ENCODE results near the gene FXYD2.

The FXYD2 gene

GRCh38 chr11:117794135-117794534, 30.4 kb downstream of the FXYD2 start:
- Mint-ChIP-seq H3K4me3 (no peak overlapping the region), H3K9me3 (no peaks in the 10 kb centered on the region), H3K27ac (no peak overlapping the region), H3K36me3 (ENCODE audit: low read depth) (no peaks in the 10 kb centered on the region), H3K27me3 (peaks cover 65% of the 10 kb centered on the region), H3K4me1 (ENCODE audit: low read depth) (peaks cover 16% of the 10 kb centered on the region)
- DNase-seq = no peak

GRCh38 chr11:117793583-117793982, 31.0 kb downstream of the FXYD2 start:
- no peak for DNase-seq
- Mint-ChIP-seq H3K27me3 (peaks cover 61% of the 10 kb centered on the region), H3K4me3 (no peak overlapping the region), H3K27ac (no peak overlapping the region), H3K36me3 (ENCODE audit: low read depth) (no peaks in the 10 kb centered on the region), H3K4me1 (ENCODE audit: low read depth) (peaks cover 16% of the 10 kb centered on the region), H3K9me3 (no peaks in the 10 kb centered on the region)

GRCh38 chr11:117792992-117793391, 31.6 kb downstream of the FXYD2 start:
- Mint-ChIP-seq H3K27ac (no peak overlapping the region), H3K27me3 (peaks cover 57% of the 10 kb centered on the region), H3K4me3 (no peak overlapping the region), H3K9me3 (no peaks in the 10 kb centered on the region), H3K36me3 (ENCODE audit: low read depth) (no peaks in the 10 kb centered on the region), H3K4me1 (ENCODE audit: low read depth) (peaks cover 16% of the 10 kb centered on the region)
- no peak for DNase-seq

GRCh38 chr11:117792241-117792640, 32.3 kb downstream of the FXYD2 start:
- Mint-ChIP-seq H3K36me3 (ENCODE audit: low read depth) (no peaks in the 10 kb centered on the region), H3K27me3 (peaks cover 49% of the 10 kb centered on the region), H3K9me3 (no peaks in the 10 kb centered on the region), H3K4me3 (no peak overlapping the region), H3K4me1 (ENCODE audit: low read depth) (peaks cover 13% of the 10 kb centered on the region), H3K27ac (no peak overlapping the region)
- no peak for DNase-seq

- H3K9me3 Mint-ChIP-seq = no peaks in the 10 kb centered on the region
- H3K27me3 Mint-ChIP-seq = peaks cover 46% of the 10 kb centered on the region
- DNase-seq = no peak
- H3K4me1 Mint-ChIP-seq (ENCODE audit: low read depth) = peaks cover 3% of the 10 kb centered on the region
- H3K27ac Mint-ChIP-seq = no peak overlapping the region
- H3K4me3 Mint-ChIP-seq = no peak overlapping the region
- H3K36me3 Mint-ChIP-seq (ENCODE audit: low read depth) = no peaks in the 10 kb centered on the region
Observed at GRCh38 chr11:117790279-117790678, 34.3 kb downstream of the FXYD2 start.

GRCh38 chr11:117789241-117789640, 35.3 kb downstream of the FXYD2 start:
- no peaks in the 10 kb centered on the region for H3K9me3 Mint-ChIP-seq
- no peaks in the 10 kb centered on the region for H3K4me1 Mint-ChIP-seq (ENCODE audit: low read depth)
- H3K27ac Mint-ChIP-seq = no peak overlapping the region
- H3K4me3 Mint-ChIP-seq = no peak overlapping the region
- peaks cover 36% of the 10 kb centered on the region for H3K27me3 Mint-ChIP-seq
- H3K36me3 Mint-ChIP-seq (ENCODE audit: low read depth) = no peaks in the 10 kb centered on the region
- DNase-seq = no peak

- no peaks in the 10 kb centered on the region for H3K4me1 Mint-ChIP-seq (ENCODE audit: low read depth)
- peaks cover 16% of the 10 kb centered on the region for H3K27me3 Mint-ChIP-seq
- no peaks in the 10 kb centered on the region for H3K36me3 Mint-ChIP-seq (ENCODE audit: low read depth)
Observed at GRCh38 chr11:117786135-117786870, 38.2 kb downstream of the FXYD2 start.

DNA sequence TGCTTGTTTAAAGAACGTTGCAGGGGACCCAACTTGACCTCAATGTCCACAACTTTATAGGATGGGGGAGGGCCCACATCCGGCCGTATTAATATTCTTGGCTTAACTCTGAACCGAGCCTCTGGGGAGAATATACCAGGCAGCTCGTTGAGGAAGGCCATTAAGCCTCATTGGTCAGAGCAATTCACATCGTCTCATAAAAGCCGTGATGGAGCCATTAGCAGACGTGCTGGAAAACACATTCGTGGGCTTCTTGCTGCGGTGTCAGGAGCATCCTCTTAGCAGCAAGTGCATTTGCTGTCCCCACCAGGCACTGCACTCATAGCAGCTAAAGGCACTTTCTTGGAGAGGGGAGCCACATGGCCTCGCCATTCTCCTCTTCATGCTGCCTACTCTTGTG, 42.4 kb downstream of the FXYD2 start:
- H3K27me3 Mint-ChIP-seq = peaks cover 14% of the 10 kb centered on the region
- H3K36me3 Mint-ChIP-seq (ENCODE audit: low read depth) = no peaks in the 10 kb centered on the region
- H3K9me3 Mint-ChIP-seq = no peaks in the 10 kb centered on the region
- H3K4me3 Mint-ChIP-seq = no peak overlapping the region
- H3K27ac Mint-ChIP-seq = no peak overlapping the region
- no peak for DNase-seq
- H3K4me1 Mint-ChIP-seq (ENCODE audit: low read depth) = no peaks in the 10 kb centered on the region

More at GRCh38 chr11:117786135-117786870, 38.2 kb downstream of the FXYD2 start:
- Mint-ChIP-seq H3K4me3 (no peak overlapping the region), H3K9me3 (no peaks in the 10 kb centered on the region), H3K27ac (no peak overlapping the region)
- no peak for DNase-seq

DNA sequence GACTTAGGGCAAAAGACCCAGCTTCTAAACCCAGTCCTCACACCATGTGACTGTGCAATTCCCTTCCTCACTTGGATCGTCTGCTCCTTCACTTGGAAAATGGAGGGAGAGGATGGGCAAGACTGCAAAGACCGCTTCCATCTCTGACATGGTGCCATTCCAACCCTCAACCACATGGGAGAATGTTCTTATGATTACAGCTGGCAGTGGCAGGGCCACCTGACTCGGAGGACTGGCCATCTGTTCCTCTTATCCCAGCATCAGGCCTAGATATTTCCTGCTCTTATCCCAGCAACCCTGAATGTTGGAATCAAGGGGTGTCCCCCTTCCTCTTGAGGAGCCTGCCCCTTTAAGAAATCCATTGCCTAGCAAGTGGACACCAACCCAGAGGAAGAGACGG, 42.9 kb downstream of the FXYD2 start:
- Mint-ChIP-seq H3K4me3 (no peak overlapping the region), H3K27me3 (peaks cover 14% of the 10 kb centered on the region), H3K4me1 (ENCODE audit: low read depth) (no peaks in the 10 kb centered on the region), H3K27ac (no peak overlapping the region), H3K36me3 (ENCODE audit: low read depth) (no peaks in the 10 kb centered on the region), H3K9me3 (no peaks in the 10 kb centered on the region)
- no peak for DNase-seq

DNA sequence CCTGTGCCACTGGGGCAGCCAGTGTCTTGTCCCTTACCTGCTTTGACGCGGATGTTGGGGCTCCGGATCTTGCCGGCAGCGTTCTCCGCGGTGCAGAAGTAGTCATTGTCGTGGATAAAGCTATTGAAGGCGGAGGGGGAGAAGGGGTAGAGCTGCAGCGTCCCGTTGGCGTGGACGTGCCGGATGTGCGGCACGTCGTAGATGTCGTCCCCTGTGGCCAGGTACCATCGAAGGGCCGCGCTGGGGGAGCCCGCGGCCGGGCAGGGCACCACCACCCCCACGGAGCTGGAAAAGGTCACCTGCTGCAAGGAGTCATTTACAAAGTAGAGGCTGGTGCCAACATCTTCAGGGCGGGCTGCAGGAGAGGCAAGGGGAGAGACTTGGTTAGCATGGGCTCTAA, 44.1 kb downstream of the FXYD2 start:
- H3K9me3 Mint-ChIP-seq = no peaks in the 10 kb centered on the region
- no peak for DNase-seq
- H3K4me3 Mint-ChIP-seq = no peak overlapping the region
- H3K36me3 Mint-ChIP-seq (ENCODE audit: low read depth) = no peaks in the 10 kb centered on the region
- no peak overlapping the region for H3K27ac Mint-ChIP-seq
- H3K27me3 Mint-ChIP-seq = peaks cover 4% of the 10 kb centered on the region
- no peaks in the 10 kb centered on the region for H3K4me1 Mint-ChIP-seq (ENCODE audit: low read depth)

- no peaks in the 10 kb centered on the region for H3K9me3 Mint-ChIP-seq
Observed at GRCh38 chr11:117774553-117774952, 50.0 kb downstream of the FXYD2 start.

GRCh38 chr11:117772360-117772759, 52.2 kb downstream of the FXYD2 start:
- Mint-ChIP-seq H3K27me3 (no peaks in the 10 kb centered on the region), H3K4me1 (ENCODE audit: low read depth) (no peaks in the 10 kb centered on the region), H3K36me3 (ENCODE audit: low read depth) (no peaks in the 10 kb centered on the region), H3K4me3 (no peak overlapping the region), H3K27ac (no peak overlapping the region), H3K9me3 (no peaks in the 10 kb centered on the region)
- no peak for DNase-seq

More at GRCh38 chr11:117774553-117774952, 50.0 kb downstream of the FXYD2 start:
- Mint-ChIP-seq H3K36me3 (ENCODE audit: low read depth) (no peaks in the 10 kb centered on the region), H3K4me1 (ENCODE audit: low read depth) (no peaks in the 10 kb centered on the region), H3K4me3 (no peak overlapping the region), H3K27ac (no peak overlapping the region), H3K27me3 (peaks cover 2% of the 10 kb centered on the region)
- no peak for DNase-seq

DNA sequence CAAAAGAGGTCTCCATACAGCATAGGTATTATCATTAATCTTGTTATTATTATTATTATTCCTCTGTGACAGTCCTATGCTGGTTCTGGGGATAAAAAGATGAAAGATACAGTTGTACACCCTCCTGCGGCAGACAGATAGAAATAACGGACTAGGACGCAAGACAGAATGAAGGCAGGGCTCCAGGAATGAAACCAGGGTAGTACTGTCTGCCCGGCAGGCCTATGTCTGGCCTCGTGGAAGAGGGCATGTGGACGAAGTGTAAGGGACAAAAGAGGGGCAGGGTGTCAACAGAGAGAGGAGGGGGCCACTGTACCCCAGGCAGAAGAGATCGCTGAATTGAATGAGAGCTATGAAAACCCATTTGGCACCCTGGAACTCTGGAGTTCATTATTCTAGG, 52.7 kb downstream of the FXYD2 start:
- no peaks in the 10 kb centered on the region for H3K27me3 Mint-ChIP-seq
- no peak for DNase-seq
- no peak overlapping the region for H3K27ac Mint-ChIP-seq
- H3K36me3 Mint-ChIP-seq (ENCODE audit: low read depth) = no peaks in the 10 kb centered on the region
- no peaks in the 10 kb centered on the region for H3K9me3 Mint-ChIP-seq
- no peak overlapping the region for H3K4me3 Mint-ChIP-seq
- H3K4me1 Mint-ChIP-seq (ENCODE audit: low read depth) = no peaks in the 10 kb centered on the region

- Mint-ChIP-seq H3K4me1 (ENCODE audit: low read depth) (no peaks in the 10 kb centered on the region), H3K9me3 (no peaks in the 10 kb centered on the region), H3K36me3 (ENCODE audit: low read depth) (no peaks in the 10 kb centered on the region), H3K27ac (no peak overlapping the region), H3K27me3 (no peaks in the 10 kb centered on the region), H3K4me3 (no peak overlapping the region)
- DNase-seq = no peak
Observed at GRCh38 chr11:117771197-117771596, 53.3 kb downstream of the FXYD2 start.

GRCh38 chr11:117770061-117770460, 54.5 kb downstream of the FXYD2 start:
- Mint-ChIP-seq H3K27me3 (no peaks in the 10 kb centered on the region), H3K27ac (no peak overlapping the region), H3K9me3 (no peaks in the 10 kb centered on the region), H3K4me1 (ENCODE audit: low read depth) (no peaks in the 10 kb centered on the region), H3K36me3 (ENCODE audit: low read depth) (no peaks in the 10 kb centered on the region), H3K4me3 (no peak overlapping the region)
- no peak for DNase-seq
